ENCODE data around the gene CAGE1.
"Not testable (repeated sequence)": the region's sequence is repeated elsewhere in the genome, so short reads cannot be mapped to it uniquely, and the experiment has no call there.

Gene CAGE1

GRCh38 chr6:7325750-7326149 is 63.8 kb downstream of the CAGE1 start:
- Histone ChIP-seq H3K4me1 (ENCODE audit: control insufficient read depth in 1 of 2, insufficient read depth in 2 of 2, low read length in 2 of 2) (no peaks in the 10 kb centered on the region), H2AK5ac (ENCODE audit: low read length) (no peak overlapping the region), H3K23ac (ENCODE audit: low read length) (no peak overlapping the region), H3K9me3 (ENCODE audit: insufficient read depth, low read depth, low read length) (no peaks in the 10 kb centered on the region), H3K27ac (ENCODE audit: low read depth, low read length) (no peak overlapping the region), H3K79me2 (ENCODE audit: control insufficient read depth, insufficient read depth, low read length, poor library complexity) (no peaks in the 10 kb centered on the region), H3K36me3 (ENCODE audit: control insufficient read depth in 1 of 2, insufficient read depth in 2 of 2, low read length in 2 of 2) (no peaks in the 10 kb centered on the region), H4K91ac (ENCODE audit: low read depth, low read length) (no peak overlapping the region), H3K4me2 (ENCODE audit: low read length) (no peak overlapping the region), H3K18ac (ENCODE audit: low read length) (no peak overlapping the region), H3K14ac (ENCODE audit: low read length) (no peak overlapping the region), H2BK12ac (ENCODE audit: low read length) (no peak overlapping the region), H3K4ac (ENCODE audit: low read depth, low read length) (no peak overlapping the region), H4K8ac (ENCODE audit: low read depth, low read length) (no peak overlapping the region), H3K79me1 (ENCODE audit: low read length) (no peaks in the 10 kb centered on the region), H2BK120ac (ENCODE audit: insufficient read depth, low read length, poor library complexity) (no peak overlapping the region), H3K9ac (ENCODE audit: low read length) (no peak overlapping the region), H2BK5ac (ENCODE audit: low read depth, low read length, poor library complexity) (no peak overlapping the region), H2AFZ (ENCODE audit: insufficient read depth, low read length, poor library complexity) (no peak overlapping the region), H3K4me3 (ENCODE audit: low read depth, low read length) (no peak overlapping the region), H3K27me3 (ENCODE audit: insufficient read depth, low read length) (no peaks in the 10 kb centered on the region), H4K12ac (ENCODE audit: low read depth, low read length) (no peak overlapping the region)
- no peak for DNase-seq
- WGBS (ENCODE audit: extremely low coverage, insufficient coverage, insufficient read length): no CpG with 5 or more reads among the region's 3 CpGs

GRCh38 chr6:7324520-7324919 is 65.0 kb downstream of the CAGE1 start:
- no peak overlapping the region for H3K4ac ChIP-seq (ENCODE audit: low read depth, low read length)
- peak in 1 of 2 donors; percentile 6 for DNase-seq
- no CpG with 5 or more reads among the region's 7 CpGs for WGBS (ENCODE audit: extremely low coverage, insufficient coverage, insufficient read length)

GRCh38 chr6:7323074-7323473 is 66.5 kb downstream of the CAGE1 start:
- Histone ChIP-seq H2BK12ac (ENCODE audit: low read length) (no peak overlapping the region), H3K23ac (ENCODE audit: low read length) (no peak overlapping the region), H3K9ac (ENCODE audit: low read length) (no peak overlapping the region), H3K36me3 (ENCODE audit: control insufficient read depth in 1 of 2, insufficient read depth in 2 of 2, low read length in 2 of 2) (no peaks in the 10 kb centered on the region), H3K27ac (ENCODE audit: low read depth, low read length) (no peak overlapping the region), H2BK120ac (ENCODE audit: insufficient read depth, low read length, poor library complexity) (no peak overlapping the region), H4K91ac (ENCODE audit: low read depth, low read length) (no peak overlapping the region), H3K27me3 (ENCODE audit: insufficient read depth, low read length) (no peaks in the 10 kb centered on the region), H3K79me1 (ENCODE audit: low read length) (no peaks in the 10 kb centered on the region), H3K79me2 (ENCODE audit: control insufficient read depth, insufficient read depth, low read length, poor library complexity) (no peaks in the 10 kb centered on the region), H3K18ac (ENCODE audit: low read length) (no peak overlapping the region), H3K4me3 (ENCODE audit: low read depth, low read length) (no peak overlapping the region), H2AK5ac (ENCODE audit: low read length) (no peak overlapping the region), H3K4ac (ENCODE audit: low read depth, low read length) (no peak overlapping the region), H2BK5ac (ENCODE audit: low read depth, low read length, poor library complexity) (no peak overlapping the region), H3K4me2 (ENCODE audit: low read length) (no peak overlapping the region), H4K12ac (ENCODE audit: low read depth, low read length) (no peak overlapping the region), H3K14ac (ENCODE audit: low read length) (no peak overlapping the region), H3K9me3 (ENCODE audit: insufficient read depth, low read depth, low read length) (no peaks in the 10 kb centered on the region), H4K8ac (ENCODE audit: low read depth, low read length) (no peak overlapping the region), H3K4me1 (ENCODE audit: control insufficient read depth in 1 of 2, insufficient read depth in 2 of 2, low read length in 2 of 2) (no peaks in the 10 kb centered on the region), H2AFZ (ENCODE audit: insufficient read depth, low read length, poor library complexity) (no peak overlapping the region)
- no peak for DNase-seq

More at GRCh38 chr6:7324520-7324919, 65.0 kb downstream of the CAGE1 start:
- Histone ChIP-seq H2AFZ (ENCODE audit: insufficient read depth, low read length, poor library complexity) (no peak overlapping the region), H3K36me3 (ENCODE audit: control insufficient read depth in 1 of 2, insufficient read depth in 2 of 2, low read length in 2 of 2) (no peaks in the 10 kb centered on the region), H3K27ac (ENCODE audit: low read depth, low read length) (no peak overlapping the region), H3K9ac (ENCODE audit: low read length) (peak overlapping the region; percentile 41), H4K12ac (ENCODE audit: low read depth, low read length) (no peak overlapping the region), H4K91ac (ENCODE audit: low read depth, low read length) (no peak overlapping the region), H3K27me3 (ENCODE audit: insufficient read depth, low read length) (no peaks in the 10 kb centered on the region), H3K79me2 (ENCODE audit: control insufficient read depth, insufficient read depth, low read length, poor library complexity) (no peaks in the 10 kb centered on the region), H3K4me2 (ENCODE audit: low read length) (no peak overlapping the region), H2BK12ac (ENCODE audit: low read length) (no peak overlapping the region), H2BK120ac (ENCODE audit: insufficient read depth, low read length, poor library complexity) (no peak overlapping the region), H3K9me3 (ENCODE audit: insufficient read depth, low read depth, low read length) (no peaks in the 10 kb centered on the region), H3K79me1 (ENCODE audit: low read length) (no peaks in the 10 kb centered on the region), H2BK5ac (ENCODE audit: low read depth, low read length, poor library complexity) (no peak overlapping the region), H3K4me3 (ENCODE audit: low read depth, low read length) (no peak overlapping the region), H3K4me1 (ENCODE audit: control insufficient read depth in 1 of 2, insufficient read depth in 2 of 2, low read length in 2 of 2) (no peaks in the 10 kb centered on the region), H3K14ac (ENCODE audit: low read length) (no peak overlapping the region), H4K8ac (ENCODE audit: low read depth, low read length) (no peak overlapping the region), H2AK5ac (ENCODE audit: low read length) (no peak overlapping the region), H3K23ac (ENCODE audit: low read length) (no peak overlapping the region), H3K18ac (ENCODE audit: low read length) (no peak overlapping the region)

GRCh38 chr6:7321866-7322265 is 67.7 kb downstream of the CAGE1 start:
- not testable (repeated sequence) for H3K14ac ChIP-seq (ENCODE audit: low read length); H3K36me3 ChIP-seq (ENCODE audit: control insufficient read depth in 1 of 2, insufficient read depth in 2 of 2, low read length in 2 of 2); H3K4me1 ChIP-seq (ENCODE audit: control insufficient read depth in 1 of 2, insufficient read depth in 2 of 2, low read length in 2 of 2); H3K9ac ChIP-seq (ENCODE audit: low read length); H4K8ac ChIP-seq (ENCODE audit: low read depth, low read length); H2BK120ac ChIP-seq (ENCODE audit: insufficient read depth, low read length, poor library complexity); H3K79me1 ChIP-seq (ENCODE audit: low read length); H4K12ac ChIP-seq (ENCODE audit: low read depth, low read length); H3K4me2 ChIP-seq (ENCODE audit: low read length); H2BK5ac ChIP-seq (ENCODE audit: low read depth, low read length, poor library complexity); H4K91ac ChIP-seq (ENCODE audit: low read depth, low read length); H2BK12ac ChIP-seq (ENCODE audit: low read length); H3K27me3 ChIP-seq (ENCODE audit: insufficient read depth, low read length); H3K18ac ChIP-seq (ENCODE audit: low read length); H3K79me2 ChIP-seq (ENCODE audit: control insufficient read depth, insufficient read depth, low read length, poor library complexity); H3K9me3 ChIP-seq (ENCODE audit: insufficient read depth, low read depth, low read length); H2AK5ac ChIP-seq (ENCODE audit: low read length); H3K23ac ChIP-seq (ENCODE audit: low read length); H2AFZ ChIP-seq (ENCODE audit: insufficient read depth, low read length, poor library complexity); H3K4me3 ChIP-seq (ENCODE audit: low read depth, low read length); H3K27ac ChIP-seq (ENCODE audit: low read depth, low read length); H3K4ac ChIP-seq (ENCODE audit: low read depth, low read length)
- no CpG with 5 or more reads among the region's 6 CpGs for WGBS (ENCODE audit: extremely low coverage, insufficient coverage, insufficient read length)
- peak; percentile 79 to 84 for DNase-seq
